OCI-LY7 (cell line): ENCODE data around the gene TRPM3. TPM values are rescaled to one million over a fixed set of nuclear protein-coding genes. Genes with fewer than 3 reads are reported as not detected.
"Not testable (repeated sequence)": the region's sequence is repeated elsewhere in the genome, so short reads cannot be mapped to it uniquely, and the experiment has no call there.

Experiments used
- BruUV-seq: library from RNA; stranded (reverse); fragments of 400-500 nt; replicated peaks from 2 replicates; lab custom pipeline; 2021; lab: Mats Ljungman, UMichigan
- CTCF ChIA-PET: fragments of 300-600 bp; sonication (Branson Sonifier 250); formaldehyde crosslinking; loops from one replicate; lab custom pipeline; 2022; ENCODE audit warnings: antibody characterized with exemption; ENCODE audit not compliant: unreplicated experiment; lab: Charles Lee
- POLR2A ChIA-PET: fragments of 300-600 bp; sonication (Branson Sonifier 250); formaldehyde crosslinking; loops from one replicate; lab custom pipeline; 2022; ENCODE audit warnings: antibody characterized with exemption; lab: Charles Lee
- DNase-seq: peaks from one replicate; pipeline ENCODE4 v3.0.0-alpha.2; 2015; ENCODE audit warnings: low spot score
- H2AFZ ChIP-seq: fragments of 200-600 bp; sonication (generic), shearing (Covaris generic); 2 replicates; pipeline ENCODE4 v1.6.1; 2014; ENCODE audit warnings: mild to moderate bottlenecking, antibody characterized with exemption, low read length, moderate library complexity
- H3K27ac ChIP-seq: fragments of 200-600 bp; sonication (generic); 2 replicates; pipeline ENCODE4 v1.5.1; 2014; ENCODE audit warnings: mixed run types, low read depth, mild to moderate bottlenecking, moderate library complexity, low read length, inconsistent platforms; ENCODE audit not compliant: poor library complexity, severe bottlenecking
- H3K36me3 ChIP-seq: fragments of 200-600 bp; sonication (generic); 2 replicates; pipeline ENCODE4 v1.6.1; 2014; ENCODE audit warnings: mild to moderate bottlenecking, antibody characterized with exemption, low read length, moderate library complexity, mixed read lengths; ENCODE audit not compliant: insufficient read depth
- H3K4me1 ChIP-seq: fragments of 200-600 bp; sonication (generic); 2 replicates; pipeline ENCODE4 v1.5.1; 2014; ENCODE audit warnings: mild to moderate bottlenecking, low read length; ENCODE audit not compliant: insufficient read depth, poor library complexity, severe bottlenecking
- H3K4me2 ChIP-seq: fragments of 200-600 bp; sonication (generic); 2 replicates; pipeline ENCODE4 v1.6.1; 2014; ENCODE audit warnings: mild to moderate bottlenecking, low read length
- H3K4me3 ChIP-seq: fragments of 200-600 bp; sonication (generic); 2 replicates; pipeline ENCODE4 v1.5.1; 2014; ENCODE audit warnings: mild to moderate bottlenecking, low read depth, low read length; ENCODE audit not compliant: poor library complexity, severe bottlenecking
- H3K79me2 ChIP-seq: fragments of 200-600 bp; sonication (generic); 2 replicates; pipeline ENCODE4 v1.6.1; 2016; ENCODE audit warnings: low read depth, mild to moderate bottlenecking, low read length, moderate library complexity, mixed read lengths; ENCODE audit not compliant: insufficient read depth
- H3K9me2 ChIP-seq: fragments of 200-600 bp; sonication (generic); 2 replicates; pipeline ENCODE4 v1.6.1; 2016; ENCODE audit warnings: mild to moderate bottlenecking, low read length, mixed read lengths; ENCODE audit not compliant: insufficient read depth
- H3K9me3 ChIP-seq: fragments of 200-600 bp; sonication (generic); 2 replicates; pipeline ENCODE4 v1.6.1; 2014; ENCODE audit warnings: mild to moderate bottlenecking, mixed run types, low read length, mixed read lengths
- H4K20me1 ChIP-seq: fragments of 200-600 bp; sonication (generic); 2 replicates; pipeline ENCODE4 v1.6.1; 2014; ENCODE audit warnings: mild to moderate bottlenecking, antibody characterized with exemption, low read length, moderate library complexity, mixed read lengths; ENCODE audit not compliant: insufficient read depth
- EZH2phosphoT487 ChIP-seq: fragments of 200-600 bp; sonication (generic); IDR thresholded peaks from 2 replicates; pipeline ENCODE4 v1.6.1; 2018; ENCODE audit warnings: low read depth, borderline replicate concordance, mild to moderate bottlenecking, mixed run types, antibody characterized with exemption, low read length, moderate library complexity, mixed read lengths
- intact Hi-C: fragments of 100-400 bp; cut with micrococcal nuclease; formaldehyde crosslinking; loops from one replicate; pipeline ENCODE4 v1.10.0; 2022; ENCODE audit not compliant: unreplicated experiment
- total RNA-seq, 2 experiments: library from RNA; depleted of rRNA in 1 of 2; stranded (reverse); fragments of >200 nt in 1 of 2; shearing (Covaris generic) in 1 of 2; gene quantifications; 2 replicates each; pipeline ENCODE4 v1.2.3, GENCODE V29; 2014 to 2022
- TF ChIP-seq, protein P1 (sequence below): fragments of 200-600 bp; sonication (generic); conservative IDR thresholded peaks from 2 replicates; pipeline ENCODE4 v1.5.1; 2014; ENCODE audit warnings: mild to moderate bottlenecking, antibody characterized with exemption, low read length, moderate library complexity, mixed read lengths

The TRPM3 gene
- total RNA-seq, 2 experiments from 2014 or later, result not detected

DNA sequence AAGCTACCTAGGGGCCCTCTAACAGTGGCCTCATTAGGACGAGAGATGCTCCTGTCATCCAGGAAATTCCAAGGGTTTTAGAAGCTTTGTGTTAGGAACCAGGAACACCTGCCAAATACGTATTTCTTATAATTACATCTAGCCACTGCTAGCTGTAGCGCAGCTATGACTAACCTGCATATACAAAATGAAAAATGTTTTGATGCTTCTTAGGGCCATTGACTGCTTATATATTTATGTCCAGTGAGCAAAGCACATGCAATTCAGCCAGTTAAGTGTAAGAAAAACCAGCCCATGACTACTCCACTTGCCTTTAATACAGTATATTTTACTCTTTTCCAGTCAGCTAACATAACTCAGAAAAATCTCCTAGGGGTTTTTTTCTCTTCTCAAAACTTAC is 143.3 kb downstream of the TRPM3 start:
- BruUV-seq, result no TSS peak

DNA sequence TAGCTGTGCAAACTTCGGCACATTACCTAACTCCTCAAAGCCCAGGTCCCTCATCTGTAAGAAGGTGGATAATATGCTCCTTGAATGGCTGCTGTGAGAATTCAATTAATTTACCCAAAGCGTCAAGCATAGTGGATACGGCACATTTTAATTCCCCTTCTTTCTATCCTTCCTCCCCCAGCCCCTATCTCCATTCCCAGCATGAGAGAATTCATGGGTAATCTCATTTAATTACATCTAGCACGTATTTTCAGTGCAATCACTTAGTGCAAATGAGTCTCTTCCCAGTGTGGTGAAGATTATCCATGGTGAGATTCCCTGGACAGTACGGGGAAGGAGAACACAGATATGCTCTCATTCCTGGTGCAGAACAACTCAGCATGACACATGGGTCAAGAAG is 145.6 kb downstream of the TRPM3 start:
- TF ChIP-seq, protein P1, sequence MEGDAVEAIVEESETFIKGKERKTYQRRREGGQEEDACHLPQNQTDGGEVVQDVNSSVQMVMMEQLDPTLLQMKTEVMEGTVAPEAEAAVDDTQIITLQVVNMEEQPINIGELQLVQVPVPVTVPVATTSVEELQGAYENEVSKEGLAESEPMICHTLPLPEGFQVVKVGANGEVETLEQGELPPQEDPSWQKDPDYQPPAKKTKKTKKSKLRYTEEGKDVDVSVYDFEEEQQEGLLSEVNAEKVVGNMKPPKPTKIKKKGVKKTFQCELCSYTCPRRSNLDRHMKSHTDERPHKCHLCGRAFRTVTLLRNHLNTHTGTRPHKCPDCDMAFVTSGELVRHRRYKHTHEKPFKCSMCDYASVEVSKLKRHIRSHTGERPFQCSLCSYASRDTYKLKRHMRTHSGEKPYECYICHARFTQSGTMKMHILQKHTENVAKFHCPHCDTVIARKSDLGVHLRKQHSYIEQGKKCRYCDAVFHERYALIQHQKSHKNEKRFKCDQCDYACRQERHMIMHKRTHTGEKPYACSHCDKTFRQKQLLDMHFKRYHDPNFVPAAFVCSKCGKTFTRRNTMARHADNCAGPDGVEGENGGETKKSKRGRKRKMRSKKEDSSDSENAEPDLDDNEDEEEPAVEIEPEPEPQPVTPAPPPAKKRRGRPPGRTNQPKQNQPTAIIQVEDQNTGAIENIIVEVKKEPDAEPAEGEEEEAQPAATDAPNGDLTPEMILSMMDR, result no peak
- no peak overlapping the region for H2AFZ ChIP-seq
- no peaks in the 10 kb centered on the region for H3K4me1 ChIP-seq
- no peaks in the 10 kb centered on the region for H4K20me1 ChIP-seq
- BruUV-seq, result no TSS peak
- H3K79me2 ChIP-seq, result no peaks in the 10 kb centered on the region
- H3K9me2 ChIP-seq, result no peaks in the 10 kb centered on the region
- no peak overlapping the region for H3K27ac ChIP-seq
- ChIA-PET POLR2A (no interaction called here), CTCF (no interaction called here)
- intact Hi-C loops, result loop anchor here (10.0 kb wide), 1 partner anchor 51 kb away; no protein-coding TSS in a partner anchor
- no peak for DNase-seq
- H3K36me3 ChIP-seq, result no peaks in the 10 kb centered on the region
- no peaks in the 10 kb centered on the region for H3K9me3 ChIP-seq
- no peak overlapping the region for H3K4me3 ChIP-seq
- H3K4me2 ChIP-seq, result no peak overlapping the region

More for the DNA sequence above, 143.3 kb downstream of the TRPM3 start:
- Histone ChIP-seq H3K36me3 (no peaks in the 10 kb centered on the region), H3K9me3 (no peaks in the 10 kb centered on the region), H3K9me2 (no peaks in the 10 kb centered on the region), H3K79me2 (no peaks in the 10 kb centered on the region), H4K20me1 (no peaks in the 10 kb centered on the region), H3K4me2 (no peak overlapping the region), H3K4me3 (no peak overlapping the region), H2AFZ (no peak overlapping the region), H3K27ac (no peak overlapping the region), H3K4me1 (no peaks in the 10 kb centered on the region)
- POLR2A ChIA-PET, result interaction anchor here (0.7 kb wide), 1 partner anchor 46 kb away, joined by 3 read pairs; no protein-coding TSS in a partner anchor
- no peak for TF ChIP-seq EZH2phosphoT487
- TF ChIP-seq, protein P1, result no peak
- DNase-seq, result no peak
- CTCF ChIA-PET, result no interaction called here
- intact Hi-C loops, result loop anchor here (10.0 kb wide), 1 partner anchor 53 kb away; no protein-coding TSS in a partner anchor

DNA sequence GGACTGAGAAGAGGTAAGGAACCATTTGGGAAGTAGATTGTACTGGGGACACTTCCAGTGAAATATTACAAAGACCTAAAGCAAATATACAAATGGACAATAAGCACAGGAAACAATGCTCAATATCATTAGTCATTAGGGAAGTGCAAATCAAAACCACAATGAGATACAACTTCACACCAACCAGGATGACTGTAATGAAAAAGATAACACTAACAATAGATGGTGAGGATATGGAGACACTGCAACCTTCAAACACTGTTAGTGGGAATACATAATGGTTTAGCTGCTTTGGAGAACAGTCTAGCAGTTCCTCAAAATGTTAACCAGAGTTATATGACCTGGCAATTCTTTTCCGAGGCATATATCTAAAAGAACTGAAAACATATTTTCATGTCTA is 149.7 kb downstream of the TRPM3 start:
- ChIA-PET CTCF (no interaction called here), POLR2A (interaction anchor here (1.7 kb wide), 1 partner anchor 10 kb away, joined by 4 read pairs; no protein-coding TSS in a partner anchor)
- intact Hi-C loops, result loop anchor here (10.0 kb wide), 1 partner anchor 47 kb away; no protein-coding TSS in a partner anchor
- Histone ChIP-seq H2AFZ (no peak overlapping the region), H3K4me1 (no peaks in the 10 kb centered on the region), H3K9me3 (no peaks in the 10 kb centered on the region), H3K4me2 (no peak overlapping the region), H3K79me2 (no peaks in the 10 kb centered on the region), H3K27ac (no peak overlapping the region), H3K36me3 (no peaks in the 10 kb centered on the region), H3K4me3 (no peak overlapping the region), H4K20me1 (no peaks in the 10 kb centered on the region), H3K9me2 (no peaks in the 10 kb centered on the region)
- BruUV-seq, result no TSS peak
- TF ChIP-seq EZH2phosphoT487, result no peak
- TF ChIP-seq, protein P1, result no peak
- DNase-seq, result no peak

DNA sequence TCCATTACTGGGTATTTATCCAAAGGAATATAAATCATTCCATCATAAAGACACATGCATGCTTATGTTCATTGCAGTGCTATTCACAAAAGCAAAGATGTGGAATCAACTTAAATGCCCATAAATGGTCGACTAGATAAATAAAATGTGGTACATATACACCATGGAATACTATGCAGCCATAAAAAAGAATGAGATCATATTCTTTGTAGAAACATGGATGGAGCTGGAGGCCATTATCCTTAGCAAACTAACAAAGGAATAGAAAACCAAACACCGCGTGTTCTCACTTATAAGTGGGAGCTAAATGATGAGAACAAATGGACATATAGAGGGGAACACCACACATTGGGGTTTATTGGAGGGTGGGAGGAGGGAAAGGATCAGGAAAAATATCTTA is 155.0 kb downstream of the TRPM3 start:
- POLR2A ChIA-PET, H3K79me2 ChIP-seq, H3K27ac ChIP-seq, DNase-seq, intact Hi-C loops, H3K4me3 ChIP-seq, H2AFZ ChIP-seq, H3K4me1 ChIP-seq, CTCF ChIA-PET, H3K9me2 ChIP-seq, H3K36me3 ChIP-seq, H4K20me1 ChIP-seq, H3K9me3 ChIP-seq, H3K4me2 ChIP-seq, BruUV-seq: not testable (repeated sequence)
